HEK293 (cell line): Measurements from ENCODE around the gene ADGRL1.

Experiments used
- CTCF ChIP-seq: fragments of 450-650 bp; formaldehyde crosslinking; IDR thresholded peaks from 2 replicates; pipeline ENCODE4 v1.5.1; 2016; ENCODE audit warnings: missing biosample characterization, missing genetic modification characterization
- SETDB1 ChIP-seq: IDR thresholded peaks from one replicate; pipeline ENCODE4 v1.6.1; 2017; ENCODE audit warnings: mild to moderate bottlenecking, low read length, moderate library complexity, mixed read lengths; ENCODE audit not compliant: insufficient read length
- ZNF140 ChIP-seq: fragments of 450-650 bp; formaldehyde crosslinking; IDR thresholded peaks from 2 replicates; pipeline ENCODE4 v1.5.1; 2016; ENCODE audit warnings: missing biosample characterization, missing genetic modification characterization
- ZNF2 ChIP-seq: fragments of 450-650 bp; formaldehyde crosslinking; IDR thresholded peaks from 2 replicates; pipeline ENCODE4 v1.5.1; 2016; ENCODE audit warnings: missing biosample characterization, missing genetic modification characterization
- ZNF274 ChIP-seq, 2 experiments: fragments of 200-500 bp in 1 of 2; fragments of 450-650 bp in 1 of 2; sonication (Bioruptor generic) in 1 of 2; formaldehyde crosslinking in 1 of 2; IDR thresholded peaks; 2 replicates each; pipeline versions ENCODE4 v1.5.1 to v1.6.1; 2014 to 2016; ENCODE audit warnings: borderline replicate concordance in 1 of 2, inconsistent platforms in 1 of 2, low read length in 1 of 2, missing biosample characterization in 1 of 2, missing genetic modification characterization in 1 of 2
- ZNF513 ChIP-seq: fragments of 450-650 bp; IDR thresholded peaks from 2 replicates; pipeline ENCODE4 v1.5.1; 2018; ENCODE audit warnings: missing biosample characterization, missing genetic modification characterization
- ZNF701 ChIP-seq: fragments of 450-650 bp; formaldehyde crosslinking; IDR thresholded peaks from 2 replicates; pipeline ENCODE4 v1.5.1; 2016; ENCODE audit warnings: missing biosample characterization, missing genetic modification characterization

GRCh38 chr19:14168993-14169392 lies 37.0 kb downstream of the ADGRL1 start:
- TF ChIP-seq CTCF (tag by site-specific recombination) (no peak), ZNF513 (tag by site-specific recombination) (no peak), SETDB1 (no peak), ZNF2 (tag by site-specific recombination) (no peak), ZNF140 (tag by site-specific recombination) (no peak), ZNF274 (IDR thresholded peaks at IDR 0.05; ENCODE audit: low read length) (no peak), ZNF274 (tag by site-specific recombination; IDR thresholded peaks at IDR 0.05; ENCODE audit: borderline replicate concordance) (no peak), ZNF701 (tag by site-specific recombination) (no peak)
